ENCODE data around the gene FRMD6.

GRCh38 chr14:51677266-51677665, 25.6 kb downstream of the FRMD6 start:
- TF ChIP-seq CTCF (IDR thresholded peaks at IDR 0.05) (no peak), POLR2A (IDR thresholded peaks at IDR 0.05; ENCODE audit: low read depth) (no peak), EP300 (IDR thresholded peaks at IDR 0.05) (no peak), POLR2AphosphoS5 (IDR thresholded peaks at IDR 0.05) (no peak)

Measured in esophagus muscularis mucosa (tissue), 4 donors.